OCI-LY1 (cell line): ENCODE data around the gene KRT10.

Experiments used
- H2AFZ ChIP-seq: fragments of 200-600 bp; sonication (generic), shearing (Covaris generic); 2 replicates; pipeline ENCODE4 v1.6.0; 2014; ENCODE audit warnings: antibody characterized with exemption, mild to moderate bottlenecking, low read length
- H3F3A ChIP-seq: fragments of 200-600 bp; sonication (generic), shearing (Covaris generic); 2 replicates; pipeline ENCODE4 v1.6.0; 2014; ENCODE audit warnings: mild to moderate bottlenecking, antibody characterized with exemption, low read length, moderate library complexity; ENCODE audit not compliant: insufficient read depth
- H3K27ac ChIP-seq: fragments of 200-600 bp; sonication (generic); 2 replicates; pipeline ENCODE4 v1.5.1; 2014; ENCODE audit warnings: low read length, mixed run types, mild to moderate bottlenecking, low read depth; ENCODE audit not compliant: poor library complexity, severe bottlenecking
- H3K27me3 ChIP-seq: fragments of 200-600 bp; sonication (generic); 2 replicates; pipeline ENCODE4 v1.6.0; 2014; ENCODE audit warnings: antibody characterized with exemption, mild to moderate bottlenecking, low read length, moderate library complexity; ENCODE audit not compliant: insufficient read depth
- H3K36me3 ChIP-seq: fragments of 200-600 bp; sonication (generic); 2 replicates; pipeline ENCODE4 v1.6.1; 2014; ENCODE audit warnings: mild to moderate bottlenecking, antibody characterized with exemption, low read length, moderate library complexity, mixed read lengths; ENCODE audit not compliant: insufficient read depth
- H3K4me1 ChIP-seq: fragments of 200-600 bp; sonication (generic); 2 replicates; pipeline ENCODE4 v1.5.1; 2014; ENCODE audit warnings: mild to moderate bottlenecking, low read length, moderate library complexity; ENCODE audit not compliant: insufficient read depth, severe bottlenecking
- H3K4me2 ChIP-seq: fragments of 200-600 bp; sonication (generic), shearing (Covaris generic); 2 replicates; pipeline ENCODE4 v1.6.1; 2014; ENCODE audit warnings: low read length
- H3K4me3 ChIP-seq: fragments of 200-600 bp; sonication (generic); 2 replicates; pipeline ENCODE4 v1.5.1; 2014; ENCODE audit warnings: low read length, low read depth, mild to moderate bottlenecking, mixed read lengths; ENCODE audit not compliant: poor library complexity, severe bottlenecking
- H3K79me2 ChIP-seq: fragments of 200-600 bp; shearing (Covaris generic); 2 replicates; pipeline ENCODE4 v1.6.1; 2016; ENCODE audit warnings: mixed run types, low read length, mixed read lengths; ENCODE audit not compliant: insufficient read depth
- H3K9ac ChIP-seq: fragments of 200-600 bp; sonication (generic), shearing (Covaris generic); 2 replicates; pipeline ENCODE4 v1.6.1; 2014; ENCODE audit warnings: mild to moderate bottlenecking, low read length, mixed read lengths
- H3K9me2 ChIP-seq: fragments of 200-600 bp; sonication (generic), shearing (Covaris generic); 2 replicates; pipeline ENCODE4 v1.6.1; 2014; ENCODE audit warnings: low read depth, mild to moderate bottlenecking, low read length, mixed read lengths
- H3K9me3 ChIP-seq: fragments of 200-600 bp; shearing (Covaris generic); 2 replicates; pipeline ENCODE4 v1.6.1; 2014; ENCODE audit warnings: low read length, mixed read lengths
- H4K20me1 ChIP-seq: fragments of 200-600 bp; sonication (generic), shearing (Covaris generic); 2 replicates; pipeline ENCODE4 v1.6.0; 2016; ENCODE audit warnings: mild to moderate bottlenecking, low read length; ENCODE audit not compliant: insufficient read depth
- EZH2 ChIP-seq: fragments of 200-600 bp; sonication (generic), shearing (Covaris generic); IDR thresholded peaks from 2 replicates; pipeline ENCODE4 v1.8.0; 2017; ENCODE audit warnings: borderline replicate concordance, mixed run types, mild to moderate bottlenecking, antibody characterized with exemption, low read length, moderate library complexity, mixed read lengths
- TF ChIP-seq, protein P1 (sequence below): fragments of 200-600 bp; sonication (generic), shearing (Covaris generic); IDR thresholded peaks from 2 replicates; pipeline ENCODE4 v1.5.1; 2017; ENCODE audit warnings: mild to moderate bottlenecking, antibody characterized with exemption, low read length, moderate library complexity, mixed read lengths

The KRT10 gene

DNA sequence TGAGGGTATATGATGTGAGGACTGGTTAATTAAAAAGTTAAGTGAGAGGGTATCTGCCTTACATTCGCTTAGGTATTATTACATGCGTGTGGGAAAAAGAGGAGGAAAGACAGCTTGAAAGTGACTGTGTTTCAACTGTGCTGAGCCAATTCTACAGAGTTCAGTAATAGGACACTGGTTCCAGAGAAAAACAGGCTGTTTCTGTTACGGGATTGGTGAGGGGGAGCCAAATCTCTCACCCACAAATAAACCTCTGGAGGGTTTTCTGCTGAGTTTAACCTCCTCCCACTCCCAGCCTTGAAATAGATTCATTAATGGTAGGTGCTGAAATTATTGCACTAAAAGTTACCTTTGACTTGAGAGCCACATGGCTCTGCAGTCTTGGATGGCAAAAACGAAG lies 46.5 kb downstream of the KRT10 start:
- no peak overlapping the region for H3K9ac ChIP-seq
- no peak overlapping the region for H3K27ac ChIP-seq
- TF ChIP-seq, protein P1, sequence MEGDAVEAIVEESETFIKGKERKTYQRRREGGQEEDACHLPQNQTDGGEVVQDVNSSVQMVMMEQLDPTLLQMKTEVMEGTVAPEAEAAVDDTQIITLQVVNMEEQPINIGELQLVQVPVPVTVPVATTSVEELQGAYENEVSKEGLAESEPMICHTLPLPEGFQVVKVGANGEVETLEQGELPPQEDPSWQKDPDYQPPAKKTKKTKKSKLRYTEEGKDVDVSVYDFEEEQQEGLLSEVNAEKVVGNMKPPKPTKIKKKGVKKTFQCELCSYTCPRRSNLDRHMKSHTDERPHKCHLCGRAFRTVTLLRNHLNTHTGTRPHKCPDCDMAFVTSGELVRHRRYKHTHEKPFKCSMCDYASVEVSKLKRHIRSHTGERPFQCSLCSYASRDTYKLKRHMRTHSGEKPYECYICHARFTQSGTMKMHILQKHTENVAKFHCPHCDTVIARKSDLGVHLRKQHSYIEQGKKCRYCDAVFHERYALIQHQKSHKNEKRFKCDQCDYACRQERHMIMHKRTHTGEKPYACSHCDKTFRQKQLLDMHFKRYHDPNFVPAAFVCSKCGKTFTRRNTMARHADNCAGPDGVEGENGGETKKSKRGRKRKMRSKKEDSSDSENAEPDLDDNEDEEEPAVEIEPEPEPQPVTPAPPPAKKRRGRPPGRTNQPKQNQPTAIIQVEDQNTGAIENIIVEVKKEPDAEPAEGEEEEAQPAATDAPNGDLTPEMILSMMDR = no peak
- TF ChIP-seq EZH2 = no peak
- H3K4me1 ChIP-seq = no peaks in the 10 kb centered on the region
- H3K27me3 ChIP-seq = peaks cover 4% of the 10 kb centered on the region; the same call in 1 of the 2 replicates
- no peaks in the 10 kb centered on the region for H3F3A ChIP-seq
- H3K4me2 ChIP-seq = no peak overlapping the region
- no peaks in the 10 kb centered on the region for H3K9me3 ChIP-seq
- H3K4me3 ChIP-seq = no peak overlapping the region
- H2AFZ ChIP-seq = no peak overlapping the region
- no peaks in the 10 kb centered on the region for H3K9me2 ChIP-seq
- H3K79me2 ChIP-seq = no peaks in the 10 kb centered on the region
- no peaks in the 10 kb centered on the region for H3K36me3 ChIP-seq
- H4K20me1 ChIP-seq = no peaks in the 10 kb centered on the region

DNA sequence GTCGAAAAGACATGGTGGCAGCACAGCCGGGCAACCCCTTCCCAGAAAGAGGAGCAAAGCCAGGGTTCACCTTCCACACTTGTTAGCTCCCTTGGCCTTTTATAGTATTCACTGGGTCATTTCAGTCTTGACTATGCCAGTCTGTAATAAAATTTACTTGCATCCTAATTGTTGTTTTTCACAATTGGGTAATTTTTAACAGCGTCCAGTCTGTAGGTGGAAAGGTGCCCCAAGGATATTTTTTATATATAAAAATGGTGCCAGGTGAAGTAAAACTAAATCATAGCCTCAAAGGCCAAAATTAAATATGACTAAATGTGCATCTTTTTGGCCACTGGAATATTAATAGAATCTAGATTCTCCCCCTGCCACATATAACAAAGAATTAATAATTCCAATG lies 50.3 kb downstream of the KRT10 start, which contains the start of gene KRT26:
Gene KRT26 (minus strand): TSS at position 101 of the 400 bp plus-strand sequence. CDS start 88 bp downstream, at position 13.
- TF ChIP-seq EZH2 = no peak
- TF ChIP-seq, protein P1 = no peak
- Histone ChIP-seq H3F3A (no peaks in the 10 kb centered on the region), H2AFZ (no peak within 1 kb of the TSS), H3K36me3 (no peaks in the 10 kb centered on the region), H3K4me1 (no peaks in the 10 kb centered on the region), H3K27ac (no peak within 1 kb of the TSS), H3K4me3 (no peak within 1 kb of the TSS), H3K4me2 (no peak within 1 kb of the TSS), H3K9me2 (no peaks in the 10 kb centered on the region), H3K9me3 (no peaks in the 10 kb centered on the region), H3K79me2 (no peaks in the 10 kb centered on the region), H3K9ac (no peak within 1 kb of the TSS), H3K27me3 (0 out of 2 replicates have a peak, but pooled peaks cover 4% of the 10 kb centered on the region), H4K20me1 (no peaks in the 10 kb centered on the region)
